Tibial nerve (tissue), 4 donors: ENCODE results near the gene VLDLR. TPM values are rescaled to one million over a fixed set of nuclear protein-coding genes. Genes with fewer than 3 reads are reported as not detected.

Experiments used
- DNase-seq, 2 donors: peaks; one replicate each; pipeline ENCODE4 v3.0.0-alpha.2; 2019; ENCODE audit warnings: low spot score in 2 of 2
- H3K27ac ChIP-seq, 4 donors: fragments of 200-600 bp; sonication (generic) in 3 of 4; one replicate each; pipeline ENCODE4 v1.5.1; 2017 to 2019; ENCODE audit warnings: mild to moderate bottlenecking in 1 of 4
- H3K27me3 ChIP-seq, 2 donors: fragments of 200-600 bp; sonication (generic) in 1 of 2; one replicate each; pipeline versions ENCODE4 v1.5.1 to v1.6.0; 2017 to 2019
- H3K36me3 ChIP-seq, 3 donors: fragments of 200-600 bp; sonication (generic); one replicate each; pipeline ENCODE4 v1.5.1; 2018 to 2019
- H3K4me1 ChIP-seq, 4 donors: fragments of 200-600 bp; sonication (generic) in 3 of 4; one replicate each; pipeline ENCODE4 v1.5.1; 2017 to 2019
- H3K4me3 ChIP-seq, 4 donors: fragments of 200-600 bp; sonication (generic) in 3 of 4; one replicate each; pipeline ENCODE4 v1.5.1; 2017 to 2019; ENCODE audit warnings: mild to moderate bottlenecking in 1 of 4, moderate library complexity in 1 of 4
- H3K9me3 ChIP-seq, 4 donors: fragments of 200-600 bp; sonication (generic) in 3 of 4; one replicate each; pipeline ENCODE4 v1.5.1; 2017 to 2019
- EP300 ChIP-seq, 2 donors: sonication (generic); formaldehyde crosslinking; IDR thresholded peaks; one replicate each; pipeline ENCODE4 v1.6.1; 2017; ENCODE audit warnings: antibody characterized with exemption in 2 of 2, mild to moderate bottlenecking in 1 of 2
- POLR2A ChIP-seq, 2 donors: fragments of 450-650 bp; IDR thresholded peaks; one replicate each; pipeline ENCODE4 v1.6.1; 2017; ENCODE audit warnings: antibody characterized with exemption in 2 of 2, mild to moderate bottlenecking in 2 of 2, moderate library complexity in 2 of 2
- WGBS, 2 donors: methylation state at CpG; one replicate each; pipeline ENCODE4 v1.1.5; 2018; 5-methylcytosine and 5-hydroxymethylcytosine counted together
- total RNA-seq, 4 donors: library from RNA; depleted of rRNA; stranded (reverse); fragments of >200 nt; gene quantifications; one replicate each; pipeline ENCODE4 v1.1.0, GENCODE V29; 2016
- TF ChIP-seq, protein P1 (sequence below), 5 experiments: fragments of 200-600 bp in 3 of 5; fragments of 450-650 bp in 2 of 5; sonication (generic) in 3 of 5; IDR thresholded peaks; one replicate each; pipeline ENCODE4 v1.5.1; 2016 to 2019; ENCODE audit warnings: antibody characterized with exemption in 5 of 5, mild to moderate bottlenecking in 3 of 5, moderate library complexity in 2 of 5

The VLDLR gene
- total RNA-seq, 4 donors from 2014 or later, result 9.0 to 14.0 (median 11.1) TPM

DNA sequence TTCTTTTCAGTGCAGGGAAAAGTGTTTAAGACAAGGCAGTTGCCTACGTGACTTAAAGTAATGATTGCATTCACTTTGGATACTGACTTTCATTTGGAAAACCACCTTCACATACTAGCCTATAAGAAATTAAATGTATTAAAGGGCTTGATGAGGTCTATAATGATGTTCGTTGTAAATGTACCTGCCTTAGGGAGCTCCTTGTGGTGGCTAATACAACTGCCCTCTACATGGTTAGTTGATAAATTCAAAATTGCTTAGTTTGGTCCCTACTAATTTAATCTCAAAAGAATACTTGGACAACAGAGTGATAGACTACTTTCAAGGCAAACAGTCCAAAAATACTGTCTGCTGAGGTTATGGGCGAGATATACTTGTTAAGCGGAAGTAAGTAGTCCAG lies 3.8 kb downstream of the VLDLR start:
- Histone ChIP-seq H3K9me3 (no peaks in the 10 kb centered on the region), H3K4me1 (peaks cover 0 to 35% (median 8%) of the 10 kb centered on the region in 4 donors), H3K36me3 (no peaks in the 10 kb centered on the region), H3K27me3 (peaks cover 0 to 21% of the 10 kb centered on the region in 2 donors), H3K27ac (no peak overlapping the region), H3K4me3 (no peak overlapping the region)
- WGBS, 2 donors, result 92% methylated on average over 4 of the region's 4 CpGs
- no peak for DNase-seq
- TF ChIP-seq, protein P1, sequence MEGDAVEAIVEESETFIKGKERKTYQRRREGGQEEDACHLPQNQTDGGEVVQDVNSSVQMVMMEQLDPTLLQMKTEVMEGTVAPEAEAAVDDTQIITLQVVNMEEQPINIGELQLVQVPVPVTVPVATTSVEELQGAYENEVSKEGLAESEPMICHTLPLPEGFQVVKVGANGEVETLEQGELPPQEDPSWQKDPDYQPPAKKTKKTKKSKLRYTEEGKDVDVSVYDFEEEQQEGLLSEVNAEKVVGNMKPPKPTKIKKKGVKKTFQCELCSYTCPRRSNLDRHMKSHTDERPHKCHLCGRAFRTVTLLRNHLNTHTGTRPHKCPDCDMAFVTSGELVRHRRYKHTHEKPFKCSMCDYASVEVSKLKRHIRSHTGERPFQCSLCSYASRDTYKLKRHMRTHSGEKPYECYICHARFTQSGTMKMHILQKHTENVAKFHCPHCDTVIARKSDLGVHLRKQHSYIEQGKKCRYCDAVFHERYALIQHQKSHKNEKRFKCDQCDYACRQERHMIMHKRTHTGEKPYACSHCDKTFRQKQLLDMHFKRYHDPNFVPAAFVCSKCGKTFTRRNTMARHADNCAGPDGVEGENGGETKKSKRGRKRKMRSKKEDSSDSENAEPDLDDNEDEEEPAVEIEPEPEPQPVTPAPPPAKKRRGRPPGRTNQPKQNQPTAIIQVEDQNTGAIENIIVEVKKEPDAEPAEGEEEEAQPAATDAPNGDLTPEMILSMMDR (IDR thresholded peaks at IDR 0.05), result no peak
- no peak for TF ChIP-seq EP300 (IDR thresholded peaks at IDR 0.05)
- TF ChIP-seq POLR2A (IDR thresholded peaks at IDR 0.05), result no peak

DNA sequence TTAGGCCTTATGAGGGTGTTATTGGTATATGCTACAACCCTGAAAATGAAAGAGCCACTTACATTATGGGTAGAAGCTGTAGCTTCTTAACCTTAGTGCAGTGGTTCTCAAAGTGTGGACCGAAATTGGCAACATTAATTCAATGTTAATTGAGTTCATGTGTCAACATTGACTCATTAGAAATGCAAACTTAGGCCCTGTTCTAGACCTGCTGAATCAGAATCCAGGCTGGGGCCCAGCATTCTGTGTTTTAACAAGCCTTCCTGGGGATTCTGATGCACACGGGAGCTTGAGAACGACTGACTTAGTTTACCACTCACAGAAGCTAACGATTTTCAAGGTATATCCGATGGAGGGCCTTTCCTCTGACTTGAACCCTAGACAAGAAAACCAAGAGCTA lies 7.3 kb downstream of the VLDLR start:
- Histone ChIP-seq H3K36me3 (no peaks in the 10 kb centered on the region), H3K9me3 (no peaks in the 10 kb centered on the region), H3K27ac (no peak overlapping the region), H3K27me3 (no peaks in the 10 kb centered on the region), H3K4me1 (peaks cover 0 to 8% (median 0%) of the 10 kb centered on the region in 4 donors), H3K4me3 (no peak overlapping the region)
- TF ChIP-seq EP300 (IDR thresholded peaks at IDR 0.05) (no peak), POLR2A (IDR thresholded peaks at IDR 0.05) (no peak)
- TF ChIP-seq, protein P1 (IDR thresholded peaks at IDR 0.05), result no peak
- 87 to 96% methylated on average over 5 of the region's 5 CpGs for WGBS, 2 donors
- DNase-seq, result no peak

DNA sequence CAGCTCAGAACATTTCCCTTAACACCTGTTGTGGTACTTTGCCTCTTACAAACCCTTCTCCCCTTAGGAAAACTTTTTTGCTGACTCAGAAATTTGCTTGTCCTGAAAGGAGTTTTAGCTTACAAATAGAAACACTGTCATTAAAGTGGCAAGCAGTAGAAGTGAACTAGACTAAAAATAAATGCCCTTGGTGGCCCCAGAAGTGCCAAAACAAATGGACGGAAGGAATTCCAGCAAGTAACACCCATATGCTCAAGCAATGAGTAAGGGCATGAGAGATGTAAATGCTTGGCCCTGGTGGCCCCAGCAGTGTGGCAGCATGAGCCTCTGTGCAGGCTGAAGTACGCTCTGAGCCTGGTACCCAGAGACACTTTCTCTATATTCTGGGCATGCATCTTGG lies 8.6 kb downstream of the VLDLR start:
- TF ChIP-seq POLR2A (IDR thresholded peaks at IDR 0.05) (no peak), EP300 (IDR thresholded peaks at IDR 0.05) (no peak)
- TF ChIP-seq, protein P1 (IDR thresholded peaks at IDR 0.05), result no peak
- peaks cover 0 to 14% (median 0%) of the 10 kb centered on the region in 4 donors for H3K4me1 ChIP-seq
- H3K4me3 ChIP-seq, result no peak overlapping the region
- DNase-seq, result no peak
- 81 to 90% methylated on average over 2 of the region's 2 CpGs for WGBS, 2 donors
- no peaks in the 10 kb centered on the region for H3K9me3 ChIP-seq
- H3K27ac ChIP-seq, result no peak overlapping the region
- no peaks in the 10 kb centered on the region for H3K36me3 ChIP-seq
- H3K27me3 ChIP-seq, result no peaks in the 10 kb centered on the region

DNA sequence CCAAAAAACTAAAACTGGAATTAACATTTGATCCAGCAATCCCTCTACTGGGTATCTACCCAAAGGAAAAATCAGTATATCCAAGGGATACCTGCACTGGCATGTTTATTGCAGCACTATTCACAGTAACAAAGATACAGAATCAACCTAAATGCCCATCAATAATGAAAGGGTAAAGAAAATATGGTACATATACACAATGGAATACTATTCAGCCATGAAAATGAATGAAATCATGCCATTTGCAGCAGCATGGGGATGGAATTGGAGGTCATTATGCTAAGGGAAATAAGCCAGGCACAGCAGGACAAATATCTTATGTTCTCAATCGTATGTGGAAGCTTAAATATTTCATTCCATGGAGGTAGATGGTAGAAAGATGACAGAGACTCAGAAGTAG lies 9.7 kb downstream of the VLDLR start:
- no peak overlapping the region for H3K4me3 ChIP-seq
- peaks cover 0 to 14% (median 0%) of the 10 kb centered on the region in 4 donors for H3K4me1 ChIP-seq
- H3K9me3 ChIP-seq, result no peaks in the 10 kb centered on the region
- no peak overlapping the region for H3K27ac ChIP-seq
- no peaks in the 10 kb centered on the region for H3K27me3 ChIP-seq
- 89 to 90% methylated on average over 1 of the region's 1 CpG for WGBS, 2 donors
- TF ChIP-seq POLR2A (IDR thresholded peaks at IDR 0.05) (no peak), EP300 (IDR thresholded peaks at IDR 0.05) (no peak)
- TF ChIP-seq, protein P1 (IDR thresholded peaks at IDR 0.05), result no peak
- no peaks in the 10 kb centered on the region for H3K36me3 ChIP-seq
- DNase-seq, result no peak

DNA sequence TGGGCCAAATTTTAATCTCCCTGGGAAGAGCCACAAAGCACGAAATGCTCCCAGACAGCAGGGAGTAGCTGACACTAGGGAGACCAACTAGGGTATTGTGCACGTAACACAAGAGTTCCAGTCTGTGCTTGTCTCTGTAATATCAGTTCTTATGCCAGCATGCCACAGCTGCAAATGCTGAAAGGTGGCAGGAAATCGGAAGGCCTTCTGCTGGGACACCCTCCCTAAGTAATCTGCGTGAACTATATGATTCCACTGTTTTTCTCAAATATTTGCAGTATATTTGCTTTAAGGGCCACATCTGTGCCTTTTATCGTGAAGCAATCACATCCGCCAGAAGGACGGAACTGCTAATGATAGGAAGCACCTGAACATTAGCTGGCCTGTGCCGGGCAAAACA lies 12.6 kb downstream of the VLDLR start:
- no peak for DNase-seq
- Histone ChIP-seq H3K9me3 (no peaks in the 10 kb centered on the region), H3K4me1 (peaks cover 0 to 14% (median 0%) of the 10 kb centered on the region in 4 donors), H3K4me3 (no peak overlapping the region), H3K27ac (no peak overlapping the region), H3K27me3 (no peaks in the 10 kb centered on the region), H3K36me3 (no peaks in the 10 kb centered on the region)
- 76% methylated on average over 8 of the region's 8 CpGs for WGBS, 2 donors
- TF ChIP-seq, protein P1 (IDR thresholded peaks at IDR 0.05), result no peak
- TF ChIP-seq EP300 (IDR thresholded peaks at IDR 0.05) (no peak), POLR2A (IDR thresholded peaks at IDR 0.05) (no peak)
